HG03354 (cell line): Measurements from ENCODE around the gene TMEM40.
"Not testable (repeated sequence)": the region's sequence is repeated elsewhere in the genome, so short reads cannot be mapped to it uniquely, and the experiment has no call there.

ENCODE experiments used
- ATAC-seq: cut with Tn5 transposase; IDR thresholded peaks from one replicate; pipeline ENCODE4 v1.9.1; 2021; ENCODE audit warnings: mild to moderate bottlenecking; ENCODE audit not compliant: unreplicated experiment, poor library complexity, severe bottlenecking

TMEM40 gene

GRCh38 chr3:12725436-12725835, 33.6 kb downstream of the TMEM40 start:
- no peak for ATAC-seq

GRCh38 chr3:12724794-12725193, 34.3 kb downstream of the TMEM40 start:
- no peak for ATAC-seq

- ATAC-seq = not testable (repeated sequence)
Measured at GRCh38 chr3:12723362-12723761, 35.7 kb downstream of the TMEM40 start.

- ATAC-seq = no peak
Measured at GRCh38 chr3:12722226-12722625, 36.8 kb downstream of the TMEM40 start.

- ATAC-seq = peak; percentile 96
Measured at GRCh38 chr3:12719984-12720898, 38.8 kb downstream of the TMEM40 start.

- ATAC-seq = no peak
Measured at GRCh38 chr3:12719541-12719940, 39.5 kb downstream of the TMEM40 start.

GRCh38 chr3:12716605-12717151, 42.4 kb downstream of the TMEM40 start:
- ATAC-seq = no peak

- no peak for ATAC-seq
Measured at GRCh38 chr3:12714278-12714677, 44.8 kb downstream of the TMEM40 start.

GRCh38 chr3:12710062-12710461, 49.0 kb downstream of the TMEM40 start:
- no peak for ATAC-seq

- ATAC-seq = no peak
Measured at GRCh38 chr3:12709334-12709733, 49.7 kb downstream of the TMEM40 start.

GRCh38 chr3:12708584-12709192, 50.4 kb downstream of the TMEM40 start:
- ATAC-seq = no peak

- ATAC-seq = no peak
Measured at GRCh38 chr3:12707449-12707848, 51.6 kb downstream of the TMEM40 start.

- ATAC-seq = peak; percentile 85
Measured at GRCh38 chr3:12706504-12707253, 52.4 kb downstream of the TMEM40 start.

GRCh38 chr3:12705981-12706380, 53.1 kb downstream of the TMEM40 start:
- no peak for ATAC-seq

GRCh38 chr3:12705374-12705926, 53.6 kb downstream of the TMEM40 start:
- no peak for ATAC-seq

- ATAC-seq = no peak
Measured at GRCh38 chr3:12702501-12702900, 56.6 kb downstream of the TMEM40 start.

- ATAC-seq = not testable (repeated sequence)
Measured at GRCh38 chr3:12701601-12702000, 57.5 kb downstream of the TMEM40 start.

GRCh38 chr3:12700800-12701199, 58.3 kb downstream of the TMEM40 start:
- no peak for ATAC-seq

GRCh38 chr3:12695916-12696315, 63.1 kb downstream of the TMEM40 start:
- no peak for ATAC-seq

GRCh38 chr3:12695112-12695511, 63.9 kb downstream of the TMEM40 start:
- no peak for ATAC-seq
